Stomach (tissue), 4 donors: Measurements from ENCODE around the gene PSD2.

ENCODE experiments used
- CTCF ChIP-seq, 7 experiments: fragments of 450-650 bp in 4 of 7; fragments of 200-600 bp in 3 of 7; sonication (generic) in 3 of 7; IDR thresholded peaks; one replicate each; pipeline ENCODE4 v1.5.1; 2016 to 2019; ENCODE audit warnings: antibody characterized with exemption in 7 of 7, control low read depth in 2 of 7, mild to moderate bottlenecking in 1 of 7
- POLR2A ChIP-seq, 4 donors: fragments of 450-650 bp; IDR thresholded peaks; one replicate each; pipeline ENCODE4 v1.6.1; 2016; ENCODE audit warnings: antibody characterized with exemption in 4 of 4, control low read depth in 2 of 4, mild to moderate bottlenecking in 1 of 4, moderate library complexity in 1 of 4

GRCh38 chr5:139751236-139751635 is 44.4 kb upstream of the PSD2 start:
- TF ChIP-seq CTCF (IDR thresholded peaks at IDR 0.05): no peak
- no peak for TF ChIP-seq POLR2A (IDR thresholded peaks at IDR 0.05)
